WERI-Rb-1 (cell line): ENCODE measurements around the gene SUN5.

ENCODE experiments used
- DNase-seq: peaks from one replicate; pipeline ENCODE4 v3.0.0-alpha.2; 2020
- H3K27ac ChIP-seq: fragments of 250-450 bp; sonication (Bioruptor Pico); 2 replicates; pipeline ENCODE4 v1.5.1; 2020; ENCODE audit warnings: mild to moderate bottlenecking, moderate library complexity
- H3K27me3 ChIP-seq: fragments of 250-450 bp; sonication (Bioruptor Pico); 2 replicates; pipeline ENCODE4 v1.5.1; 2021; ENCODE audit warnings: mild to moderate bottlenecking, low read depth, moderate library complexity; ENCODE audit not compliant: insufficient read depth, severe bottlenecking
- H3K36me3 ChIP-seq: fragments of 250-450 bp; sonication (Bioruptor Pico); 2 replicates; pipeline ENCODE4 v1.5.1; 2020; ENCODE audit warnings: mild to moderate bottlenecking, moderate library complexity
- H3K4me3 ChIP-seq: 2 replicates; pipeline ENCODE4 v1.5.1; 2011; ENCODE audit warnings: low read depth, mild to moderate bottlenecking, control low read depth, low read length
- H3K9me3 ChIP-seq: fragments of 250-450 bp; sonication (Bioruptor Pico); 2 replicates; pipeline ENCODE4 v1.5.1; 2021; ENCODE audit warnings: mild to moderate bottlenecking, moderate library complexity; ENCODE audit not compliant: severe bottlenecking
- CTCF ChIP-seq: IDR thresholded peaks from 2 replicates; pipeline ENCODE4 v1.5.1; 2011; ENCODE audit warnings: low read depth, mild to moderate bottlenecking, control low read depth, inconsistent platforms, low read length

Gene SUN5

GRCh38 chr20:33034901-33035492 is 30.8 kb upstream of the SUN5 start:
- H3K36me3 ChIP-seq = no peaks in the 10 kb centered on the region
- no peaks in the 10 kb centered on the region for H3K9me3 ChIP-seq
- no peak overlapping the region for H3K27ac ChIP-seq
- H3K27me3 ChIP-seq = no peaks in the 10 kb centered on the region
- no peak for TF ChIP-seq CTCF
- no peak overlapping the region for H3K4me3 ChIP-seq
- DNase-seq = no peak

GRCh38 chr20:33034115-33034514 is 29.9 kb upstream of the SUN5 start:
- Histone ChIP-seq H3K27me3 (no peaks in the 10 kb centered on the region), H3K36me3 (no peaks in the 10 kb centered on the region)
- DNase-seq = no peak

GRCh38 chr20:33033381-33033780 is 29.1 kb upstream of the SUN5 start:
- Histone ChIP-seq H3K36me3 (no peaks in the 10 kb centered on the region), H3K4me3 (no peak overlapping the region), H3K9me3 (no peaks in the 10 kb centered on the region), H3K27me3 (no peaks in the 10 kb centered on the region), H3K27ac (no peak overlapping the region)
- no peak for TF ChIP-seq CTCF
- DNase-seq = no peak

More at GRCh38 chr20:33034115-33034514, 29.9 kb upstream of the SUN5 start:
- Histone ChIP-seq H3K4me3 (no peak overlapping the region), H3K9me3 (no peaks in the 10 kb centered on the region), H3K27ac (no peak overlapping the region)
- no peak for TF ChIP-seq CTCF

GRCh38 chr20:33032555-33032954 is 28.3 kb upstream of the SUN5 start:
- Histone ChIP-seq H3K4me3 (no peak overlapping the region), H3K27me3 (no peaks in the 10 kb centered on the region), H3K9me3 (no peaks in the 10 kb centered on the region), H3K36me3 (no peaks in the 10 kb centered on the region), H3K27ac (no peak overlapping the region)
- DNase-seq = no peak
- TF ChIP-seq CTCF = no peak

GRCh38 chr20:33031531-33031930 is 27.3 kb upstream of the SUN5 start, which contains the start of gene BPIFB6:
BPIFB6 (plus strand) TSS chr20:33031648; CDS start chr20:33031648, 0 bp downstream.
- no peak for TF ChIP-seq CTCF

GRCh38 chr20:33030569-33030968 is 26.3 kb upstream of the SUN5 start:
- TF ChIP-seq CTCF = no peak
- no peak overlapping the region for H3K27ac ChIP-seq
- no peaks in the 10 kb centered on the region for H3K9me3 ChIP-seq
- DNase-seq = no peak
- no peaks in the 10 kb centered on the region for H3K36me3 ChIP-seq
- no peak overlapping the region for H3K4me3 ChIP-seq
- H3K27me3 ChIP-seq = no peaks in the 10 kb centered on the region

More at GRCh38 chr20:33031531-33031930, 27.3 kb upstream of the SUN5 start, which contains the start of gene BPIFB6:
- DNase-seq = no peak
- H3K27me3 ChIP-seq = no peaks in the 10 kb centered on the region
- H3K4me3 ChIP-seq = no peak within 1 kb of the TSS
- H3K27ac ChIP-seq = no peak within 1 kb of the TSS
- H3K36me3 ChIP-seq = no peaks in the 10 kb centered on the region
- H3K9me3 ChIP-seq = no peaks in the 10 kb centered on the region
